Measurements from ENCODE around the gene MEOX1.
"Not testable (repeated sequence)": the region's sequence is repeated elsewhere in the genome, so short reads cannot be mapped to it uniquely, and the experiment has no call there.

Gene MEOX1

GRCh38 chr17:43618276-43618675 lies 43.4 kb downstream of the MEOX1 start:
- no peak for DNase-seq (ENCODE audit: low read depth in 2 of 2)

GRCh38 chr17:43616852-43617251 lies 44.9 kb downstream of the MEOX1 start:
- DNase-seq (ENCODE audit: low read depth in 2 of 2): no peak

GRCh38 chr17:43616421-43616820 lies 45.3 kb downstream of the MEOX1 start:
- no peak for DNase-seq (ENCODE audit: low read depth in 2 of 2)

- DNase-seq (ENCODE audit: low read depth in 2 of 2): no peak
These were observed 45.7 kb downstream of the MEOX1 start for GRCh38 chr17:43616029-43616351.

GRCh38 chr17:43615330-43616028 lies 46.2 kb downstream of the MEOX1 start:
- DNase-seq (ENCODE audit: low read depth in 2 of 2): no peak

- no peak for DNase-seq (ENCODE audit: low read depth in 2 of 2)
These were observed 47.2 kb downstream of the MEOX1 start for GRCh38 chr17:43614561-43614960.

- DNase-seq (ENCODE audit: low read depth in 2 of 2): no peak
These were observed 47.8 kb downstream of the MEOX1 start for GRCh38 chr17:43613917-43614316.

- DNase-seq (ENCODE audit: low read depth in 2 of 2): no peak
These were observed 49.2 kb downstream of the MEOX1 start for GRCh38 chr17:43612515-43612914.

- DNase-seq (ENCODE audit: low read depth in 2 of 2): no peak
These were observed 50.3 kb downstream of the MEOX1 start for GRCh38 chr17:43611230-43611969.

- DNase-seq (ENCODE audit: low read depth in 2 of 2): no peak
These were observed 51.9 kb downstream of the MEOX1 start for GRCh38 chr17:43609613-43610385.

GRCh38 chr17:43608313-43608712 lies 53.4 kb downstream of the MEOX1 start:
- no peak for DNase-seq (ENCODE audit: low read depth in 2 of 2)

- no peak for DNase-seq (ENCODE audit: low read depth in 2 of 2)
These were observed 57.2 kb downstream of the MEOX1 start for GRCh38 chr17:43604549-43604948.

- no peak for DNase-seq (ENCODE audit: low read depth in 2 of 2)
These were observed 58.4 kb downstream of the MEOX1 start for GRCh38 chr17:43603321-43603720.

- DNase-seq (ENCODE audit: low read depth in 2 of 2): not testable (repeated sequence)
These were observed 59.2 kb downstream of the MEOX1 start for GRCh38 chr17:43602556-43602955.

- no peak for DNase-seq (ENCODE audit: low read depth in 2 of 2)
These were observed 60.3 kb downstream of the MEOX1 start for GRCh38 chr17:43601280-43602039.

GRCh38 chr17:43599835-43600234 lies 61.9 kb downstream of the MEOX1 start:
- DNase-seq (ENCODE audit: low read depth in 2 of 2): no peak

GRCh38 chr17:43599046-43599395 lies 62.7 kb downstream of the MEOX1 start:
- no peak for DNase-seq (ENCODE audit: low read depth in 2 of 2)

- no peak for DNase-seq (ENCODE audit: low read depth in 2 of 2)
These were observed 63.2 kb downstream of the MEOX1 start for GRCh38 chr17:43598357-43599045.

- no peak for DNase-seq (ENCODE audit: low read depth in 2 of 2)
These were observed 63.9 kb downstream of the MEOX1 start for GRCh38 chr17:43597624-43598356.

GRCh38 chr17:43595466-43595865 lies 66.3 kb downstream of the MEOX1 start:
- no peak for DNase-seq (ENCODE audit: low read depth in 2 of 2)
